Measurements from ENCODE around the gene TLE1. TPM values are rescaled to one million over a fixed set of nuclear protein-coding genes. Genes with fewer than 3 reads are reported as not detected.

TLE1 gene
- total RNA-seq, 4 donors from 2014 or later: 51.5 to 77.3 (median 62.2) TPM

DNA sequence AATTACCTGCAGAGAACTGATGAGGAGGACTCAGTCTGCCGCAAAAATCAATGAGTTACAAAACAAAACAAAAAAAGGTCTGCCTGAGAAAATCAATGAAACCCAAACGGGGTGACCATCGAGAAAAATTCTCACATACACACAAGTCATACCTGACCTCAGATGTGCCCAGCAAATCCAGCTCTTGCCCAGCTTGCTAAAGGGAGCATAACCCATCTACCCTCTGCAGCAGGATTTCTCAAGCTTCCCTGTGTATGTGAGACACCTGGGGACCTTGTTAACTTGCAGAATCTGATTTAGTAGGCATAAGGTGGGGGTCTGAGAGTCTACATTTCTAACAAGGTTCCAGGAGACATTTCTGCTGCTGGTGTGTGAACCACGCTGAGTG lies 126.3 kb downstream of the TLE1 start:
- no peak for TF ChIP-seq POLR2AphosphoS5 (IDR thresholded peaks at IDR 0.05)
- no peak for TF ChIP-seq POLR2A (IDR thresholded peaks at IDR 0.05)
- no peak for TF ChIP-seq CTCF (IDR thresholded peaks at IDR 0.05)
- TF ChIP-seq EP300 (IDR thresholded peaks at IDR 0.05; ENCODE audit: low read depth): no peak
- H3K4me3 ChIP-seq: no peak overlapping the region
- H3K9me3 ChIP-seq: no peaks in the 10 kb centered on the region
- no peak overlapping the region for H3K27ac ChIP-seq
- 91 to 100% methylated on average over 1 to 4 of the region's 4 CpGs for WGBS, 2 donors (ENCODE audit: low coverage in 1 of 2)
- in situ Hi-C loops (cut with MboI; ENCODE audit: low pct_ligation_motif_present in 1 of 4, low pct_unique_long_range_greater_than_20kb in 1 of 4, low sequenced_read_pairs in 3 of 4): no loop called here
- intact Hi-C loops (cut with DNase I; ENCODE audit: low total_unique reads): no loop called here
- DNase-seq: no peak
- H3K36me3 ChIP-seq: no peaks in the 10 kb centered on the region
- peaks cover 0 to 21% (median 0%) of the 10 kb centered on the region in 4 donors for H3K4me1 ChIP-seq
- no peaks in the 10 kb centered on the region for H3K27me3 ChIP-seq

GRCh38 chr9:81562231-81563019 lies 126.9 kb downstream of the TLE1 start:
- Histone ChIP-seq H3K9me3 (no peaks in the 10 kb centered on the region), H3K4me1 (peaks cover 0 to 26% (median 0%) of the 10 kb centered on the region in 4 donors), H3K36me3 (no peaks in the 10 kb centered on the region), H3K27me3 (no peaks in the 10 kb centered on the region), H3K4me3 (no peak overlapping the region), H3K27ac (no peak overlapping the region)
- no peak for DNase-seq
- TF ChIP-seq POLR2A (IDR thresholded peaks at IDR 0.05): no peak
- TF ChIP-seq EP300 (IDR thresholded peaks at IDR 0.05; ENCODE audit: low read depth): no peak
- TF ChIP-seq POLR2AphosphoS5 (IDR thresholded peaks at IDR 0.05): no peak
- TF ChIP-seq CTCF (IDR thresholded peaks at IDR 0.05): no peak
- in situ Hi-C loops (cut with MboI; ENCODE audit: low pct_ligation_motif_present in 1 of 4, low pct_unique_long_range_greater_than_20kb in 1 of 4, low sequenced_read_pairs in 3 of 4): no loop called here
- 89 to 100% methylated on average over 6 to 10 of the region's 10 CpGs for WGBS, 2 donors (ENCODE audit: low coverage in 1 of 2)
- intact Hi-C loops (cut with DNase I; ENCODE audit: low total_unique reads): no loop called here

DNA sequence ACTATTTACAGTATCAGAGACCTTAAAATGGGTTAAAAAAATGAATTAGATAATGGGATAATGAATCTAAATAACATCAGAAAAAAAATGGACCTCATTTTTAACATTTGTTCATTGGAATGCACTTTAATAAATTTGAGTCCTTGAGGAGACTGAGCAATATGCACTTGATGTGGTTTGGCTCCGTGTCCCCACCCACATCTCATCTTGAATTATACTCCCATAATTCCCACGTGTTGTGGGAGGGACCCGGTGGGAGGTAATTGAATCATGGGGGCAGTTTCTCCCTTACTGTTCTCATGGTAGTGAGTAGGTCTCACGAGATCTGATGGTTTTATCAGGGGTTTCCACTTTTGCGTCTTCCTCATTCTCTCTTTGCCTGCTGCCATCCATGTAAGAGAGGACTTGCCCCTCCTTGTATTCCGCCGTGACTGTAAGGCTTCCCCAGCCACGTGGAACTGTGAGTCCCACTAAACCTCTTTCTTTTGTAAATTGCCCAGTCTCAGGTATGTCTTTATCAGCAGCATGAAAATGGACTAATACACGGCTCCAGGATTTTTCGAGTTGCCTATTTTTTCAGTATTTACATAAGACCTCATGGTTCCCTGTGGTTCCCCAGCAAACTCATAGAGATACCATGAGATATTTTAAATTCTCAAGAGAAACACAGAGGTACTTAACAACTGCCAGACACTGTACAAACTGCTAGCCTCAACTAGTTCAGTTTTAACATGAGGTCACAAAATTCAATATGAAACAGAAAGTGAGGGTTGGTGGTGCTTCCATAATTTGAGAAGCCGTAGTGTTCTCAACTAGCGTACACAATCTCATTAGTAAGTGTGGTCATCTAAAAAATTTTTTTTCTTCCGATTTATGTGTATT lies 128.3 kb downstream of the TLE1 start:
- H3K36me3 ChIP-seq: no peaks in the 10 kb centered on the region
- no peak for TF ChIP-seq CTCF (IDR thresholded peaks at IDR 0.05)
- TF ChIP-seq POLR2A (IDR thresholded peaks at IDR 0.05): no peak
- no peak for TF ChIP-seq POLR2AphosphoS5 (IDR thresholded peaks at IDR 0.05)
- no peak for TF ChIP-seq EP300 (IDR thresholded peaks at IDR 0.05; ENCODE audit: low read depth)
- no peak overlapping the region for H3K27ac ChIP-seq
- in situ Hi-C loops (cut with MboI; ENCODE audit: low pct_ligation_motif_present in 1 of 4, low pct_unique_long_range_greater_than_20kb in 1 of 4, low sequenced_read_pairs in 3 of 4) (no loop called here), intact Hi-C loops (cut with DNase I; ENCODE audit: low total_unique reads) (no loop called here)
- no peak for DNase-seq
- H3K4me1 ChIP-seq: peaks cover 0 to 26% (median 0%) of the 10 kb centered on the region in 4 donors
- H3K27me3 ChIP-seq: no peaks in the 10 kb centered on the region
- H3K4me3 ChIP-seq: no peak overlapping the region
- no peaks in the 10 kb centered on the region for H3K9me3 ChIP-seq
- 71 to 83% methylated on average over 4 to 13 of the region's 13 CpGs for WGBS, 2 donors (ENCODE audit: low coverage in 1 of 2)

DNA sequence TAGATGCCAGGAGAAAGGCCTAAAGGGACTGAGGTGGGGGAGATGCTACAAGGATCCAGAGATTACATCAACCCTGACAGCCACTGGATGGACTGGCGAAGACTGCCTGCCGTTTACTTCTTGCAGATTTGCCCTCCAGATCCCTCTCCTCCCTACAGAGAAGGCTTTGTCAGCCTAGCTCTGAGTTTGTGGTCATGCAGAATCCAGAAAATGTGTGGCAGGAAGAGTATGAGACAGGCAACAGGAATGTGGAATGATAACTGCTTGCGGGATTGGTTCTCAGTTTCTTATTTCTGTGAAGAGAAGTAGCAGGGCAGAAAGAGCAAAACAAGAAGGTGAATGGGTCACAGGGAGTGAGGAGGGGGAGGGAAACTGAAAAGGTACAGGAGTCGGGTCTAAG lies 129.6 kb downstream of the TLE1 start:
- no peak for DNase-seq
- no peaks in the 10 kb centered on the region for H3K36me3 ChIP-seq
- intact Hi-C loops (cut with DNase I; ENCODE audit: low total_unique reads) (no loop called here), in situ Hi-C loops (cut with MboI; ENCODE audit: low pct_ligation_motif_present in 1 of 4, low pct_unique_long_range_greater_than_20kb in 1 of 4, low sequenced_read_pairs in 3 of 4) (loop anchor here in 1 of 4 donors (10.0 kb wide), 1 partner anchor 55 kb away; no protein-coding TSS in a partner anchor)
- TF ChIP-seq POLR2A (IDR thresholded peaks at IDR 0.05) (no peak), POLR2AphosphoS5 (IDR thresholded peaks at IDR 0.05) (peak in 1 of 3 donors; percentile 22), CTCF (IDR thresholded peaks at IDR 0.05) (no peak), EP300 (IDR thresholded peaks at IDR 0.05; ENCODE audit: low read depth) (no peak)
- H3K27ac ChIP-seq: peak overlapping the region in 2 of 4 donors; percentile 26 to 44
- no peaks in the 10 kb centered on the region for H3K27me3 ChIP-seq
- 61 to 85% methylated on average over 4 of the region's 4 CpGs for WGBS, 2 donors (ENCODE audit: low coverage in 1 of 2)
- H3K4me3 ChIP-seq: no peak overlapping the region
- peaks cover 0 to 16% (median 0%) of the 10 kb centered on the region in 4 donors for H3K4me1 ChIP-seq
- H3K9me3 ChIP-seq: no peaks in the 10 kb centered on the region

Data from transverse colon (tissue), 4 donors.